Activated naive CD8-positive, alpha-beta T cell treated with anti-CD3 and anti-CD28 coated beads, Interleukin-2, amount 50 U/mL, for 24 hours (primary cell): ENCODE data around the gene GPATCH2.
"Not testable (repeated sequence)": the region's sequence is repeated elsewhere in the genome, so short reads cannot be mapped to it uniquely, and the experiment has no call there.

Experiments used
- ATAC-seq: fragments of 150-1000 bp; cut with Tn5 transposase; one replicate; pipeline ENCODE4 v1.10.0; 2021
- DNase-seq: peaks from one replicate; pipeline ENCODE4 v3.0.0; 2021
- H3K27ac Mint-ChIP-seq: one replicate; pipeline ENCODE4 v1.8.0; 2021; ENCODE audit warnings: mild to moderate bottlenecking, mixed read lengths
- H3K27me3 Mint-ChIP-seq: one replicate; pipeline ENCODE4 v1.8.0; 2021; ENCODE audit warnings: mixed read lengths
- H3K36me3 Mint-ChIP-seq: one replicate; pipeline ENCODE4 v1.8.0; 2021; ENCODE audit warnings: low read depth, mixed read lengths
- H3K4me1 Mint-ChIP-seq: one replicate; pipeline ENCODE4 v1.8.0; 2021; ENCODE audit warnings: mixed read lengths
- H3K4me3 Mint-ChIP-seq: one replicate; pipeline ENCODE4 v1.8.0; 2021; ENCODE audit warnings: mild to moderate bottlenecking, moderate library complexity, mixed read lengths
- H3K9me3 Mint-ChIP-seq: one replicate; pipeline ENCODE4 v1.8.0; 2021; ENCODE audit warnings: mixed read lengths

The GPATCH2 gene

DNA sequence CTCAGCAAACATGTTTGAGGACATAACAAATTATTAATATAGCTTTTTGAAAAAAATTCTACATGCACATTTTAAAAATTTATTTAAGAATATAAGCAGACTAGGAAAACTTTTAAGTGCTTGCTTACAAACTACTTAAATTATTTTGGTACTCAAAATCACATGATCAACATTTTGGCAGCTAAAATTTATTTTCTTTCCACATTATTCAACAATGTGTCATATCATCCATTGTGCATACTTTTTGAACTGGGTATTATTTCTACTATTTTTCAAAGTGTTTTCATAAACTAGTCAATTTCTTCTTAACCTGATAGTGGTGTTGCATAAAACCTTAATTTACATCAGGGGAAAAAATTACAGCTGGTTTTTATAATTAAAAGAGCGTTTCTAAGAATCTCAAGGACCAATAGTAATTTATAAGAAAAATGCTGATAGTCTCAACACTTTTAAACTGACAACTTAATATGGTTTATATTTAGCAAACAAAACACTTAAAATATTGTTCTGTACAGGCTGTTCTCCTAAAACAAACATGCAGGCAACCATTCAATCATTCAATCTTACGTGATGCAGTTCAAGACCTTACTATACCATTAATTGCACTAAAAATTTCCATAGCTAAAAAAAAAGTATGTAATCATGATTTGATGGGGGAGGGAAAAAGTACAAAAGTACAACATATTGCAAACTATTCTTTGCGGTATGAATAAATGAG lies 105.0 kb downstream of the GPATCH2 start:
- no peak for DNase-seq
- Mint-ChIP-seq H3K4me1 (no peaks in the 10 kb centered on the region), H3K27ac (no peak overlapping the region), H3K36me3 (peaks cover 6% of the 10 kb centered on the region), H3K4me3 (no peak overlapping the region), H3K9me3 (peaks cover 9% of the 10 kb centered on the region), H3K27me3 (no peaks in the 10 kb centered on the region)
- ATAC-seq, result no peak

DNA sequence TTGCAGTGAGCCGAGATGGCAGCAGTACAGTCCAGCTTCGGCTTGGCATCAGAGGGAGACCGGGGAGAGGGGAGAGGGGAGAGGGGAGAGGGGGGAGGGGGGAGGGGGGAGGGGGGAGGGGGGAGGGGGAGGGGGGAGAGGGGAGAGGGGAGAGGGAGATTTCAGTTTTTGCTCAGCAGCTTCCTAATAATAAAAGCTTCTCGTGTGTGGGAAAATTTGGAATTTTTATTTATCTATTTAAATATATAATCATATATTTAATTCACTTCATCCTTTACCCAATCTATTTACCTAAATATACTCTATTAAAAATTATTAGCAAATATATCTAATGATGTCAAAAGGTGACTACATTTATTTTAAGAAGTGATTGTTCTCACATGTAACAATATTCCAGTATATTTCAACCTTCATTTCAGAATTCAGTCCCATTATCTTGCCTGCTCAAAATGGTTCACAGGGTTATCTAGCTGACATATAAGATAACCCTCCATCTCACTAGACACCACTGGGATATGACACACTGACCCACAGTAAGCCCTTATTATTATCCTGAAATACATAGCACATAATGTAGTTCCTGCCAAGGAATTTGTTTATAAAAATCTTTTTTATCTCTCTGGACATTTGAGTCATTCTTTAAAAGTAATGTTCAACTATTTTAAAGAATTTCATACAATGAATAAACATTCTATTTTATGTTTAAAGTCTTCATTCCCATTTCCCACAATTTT lies 105.9 kb downstream of the GPATCH2 start:
- no peak overlapping the region for H3K4me3 Mint-ChIP-seq
- H3K27ac Mint-ChIP-seq, result no peak overlapping the region
- DNase-seq (no peak), ATAC-seq (no peak)
- no peaks in the 10 kb centered on the region for H3K27me3 Mint-ChIP-seq
- peaks cover 6% of the 10 kb centered on the region for H3K36me3 Mint-ChIP-seq
- peaks cover 5% of the 10 kb centered on the region for H3K9me3 Mint-ChIP-seq
- H3K4me1 Mint-ChIP-seq, result no peaks in the 10 kb centered on the region

DNA sequence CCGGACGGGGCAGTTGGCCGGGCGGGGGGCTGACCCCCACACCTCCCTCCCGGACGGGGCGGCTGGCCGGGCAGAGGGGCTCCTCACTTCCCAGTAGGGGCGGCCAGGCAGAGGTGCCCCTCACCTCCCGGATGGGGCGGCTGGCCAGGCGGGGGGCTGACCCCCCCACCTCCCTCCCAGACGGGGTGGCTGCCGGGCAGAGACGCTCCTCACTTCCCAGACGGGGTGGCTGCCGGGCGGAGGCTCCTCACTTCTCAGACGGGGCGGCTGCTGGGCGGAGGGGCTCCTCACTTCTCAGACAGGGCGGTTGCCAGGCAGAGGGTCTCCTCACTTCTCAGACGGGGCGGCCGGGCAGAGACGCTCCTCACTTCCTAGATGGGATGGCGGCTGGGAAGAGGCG lies 107.0 kb downstream of the GPATCH2 start:
- H3K27ac Mint-ChIP-seq, H3K27me3 Mint-ChIP-seq, H3K9me3 Mint-ChIP-seq, DNase-seq, H3K4me3 Mint-ChIP-seq, ATAC-seq, H3K4me1 Mint-ChIP-seq, H3K36me3 Mint-ChIP-seq: not testable (repeated sequence)

DNA sequence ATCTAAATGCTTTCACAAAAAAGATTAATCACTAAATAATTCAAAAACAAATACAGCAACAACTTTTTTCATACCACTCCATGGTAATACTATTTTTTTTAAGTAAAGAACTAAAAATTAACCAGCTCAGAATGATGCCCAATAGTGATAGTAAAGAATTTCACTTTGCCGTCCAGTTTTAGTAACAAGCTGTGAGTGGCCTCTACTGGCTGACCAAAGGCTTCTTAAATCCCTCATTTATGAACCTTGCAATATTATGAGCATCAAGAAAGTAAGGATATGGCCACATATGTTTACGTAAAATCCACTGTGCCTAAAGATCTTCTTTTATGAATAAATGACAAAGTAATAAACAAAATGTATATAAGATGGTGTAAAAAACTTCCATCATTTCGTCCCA lies 108.6 kb downstream of the GPATCH2 start:
- Mint-ChIP-seq H3K27me3 (no peaks in the 10 kb centered on the region), H3K4me1 (no peaks in the 10 kb centered on the region), H3K36me3 (no peaks in the 10 kb centered on the region), H3K27ac (no peak overlapping the region), H3K9me3 (no peaks in the 10 kb centered on the region), H3K4me3 (no peak overlapping the region)
- ATAC-seq, result no peak
- DNase-seq, result no peak

DNA sequence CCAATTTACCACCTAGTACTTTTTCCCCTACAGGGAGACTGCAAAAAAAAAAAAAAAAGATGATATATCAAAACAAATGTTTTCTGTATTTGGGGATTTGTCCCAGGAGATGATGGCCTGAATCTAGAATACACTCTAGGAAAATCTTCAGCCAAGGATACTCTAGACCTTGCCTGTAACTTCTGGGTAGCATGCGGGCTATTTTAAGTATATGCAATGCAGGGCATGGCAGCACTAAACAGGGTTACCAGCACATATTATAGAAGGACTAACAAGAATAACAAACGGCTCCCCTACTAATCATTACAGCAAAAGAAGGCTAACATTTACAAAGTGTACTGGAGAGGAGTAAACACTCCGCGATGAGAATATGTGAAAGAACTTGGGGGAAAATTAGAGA lies 109.6 kb downstream of the GPATCH2 start:
- H3K4me3 Mint-ChIP-seq, result no peak overlapping the region
- H3K9me3 Mint-ChIP-seq, result no peaks in the 10 kb centered on the region
- no peaks in the 10 kb centered on the region for H3K36me3 Mint-ChIP-seq

GRCh38 chr1:217506878-217507277 lies 124.0 kb downstream of the GPATCH2 start:
- no peaks in the 10 kb centered on the region for H3K9me3 Mint-ChIP-seq
- peaks cover 9% of the 10 kb centered on the region for H3K36me3 Mint-ChIP-seq
- ATAC-seq, result no peak
- H3K27ac Mint-ChIP-seq, result no peak overlapping the region
- H3K4me1 Mint-ChIP-seq, result no peaks in the 10 kb centered on the region
- H3K4me3 Mint-ChIP-seq, result no peak overlapping the region
- no peak for DNase-seq
- H3K27me3 Mint-ChIP-seq, result no peaks in the 10 kb centered on the region

More for the DNA sequence above, 109.6 kb downstream of the GPATCH2 start:
- ATAC-seq (no peak), DNase-seq (no peak)
- no peaks in the 10 kb centered on the region for H3K27me3 Mint-ChIP-seq
- H3K27ac Mint-ChIP-seq, result no peak overlapping the region
- no peaks in the 10 kb centered on the region for H3K4me1 Mint-ChIP-seq

DNA sequence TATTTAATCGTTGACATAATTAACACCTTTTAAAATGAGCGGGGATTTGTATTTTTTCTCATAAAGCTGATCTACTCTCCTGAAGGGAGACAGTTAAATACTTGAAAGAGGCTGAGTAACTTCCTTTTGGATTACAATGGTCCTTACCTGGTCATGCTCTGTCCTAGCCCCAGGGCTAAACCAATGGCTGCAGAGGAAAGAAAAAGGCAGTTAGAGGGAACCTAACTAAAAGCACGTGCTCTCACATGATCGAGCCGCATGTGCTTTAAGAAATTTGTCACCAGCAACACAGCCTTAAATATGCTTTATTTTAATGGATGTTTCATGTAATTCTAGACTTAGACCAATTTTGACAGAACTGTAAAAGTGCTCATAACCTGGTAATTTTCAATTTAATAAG lies 132.7 kb downstream of the GPATCH2 start:
- Mint-ChIP-seq H3K36me3 (peaks cover 14% of the 10 kb centered on the region), H3K4me1 (peaks cover 7% of the 10 kb centered on the region), H3K9me3 (no peaks in the 10 kb centered on the region), H3K27me3 (no peaks in the 10 kb centered on the region), H3K4me3 (no peak overlapping the region), H3K27ac (no peak overlapping the region)
- ATAC-seq (no peak), DNase-seq (no peak)

DNA sequence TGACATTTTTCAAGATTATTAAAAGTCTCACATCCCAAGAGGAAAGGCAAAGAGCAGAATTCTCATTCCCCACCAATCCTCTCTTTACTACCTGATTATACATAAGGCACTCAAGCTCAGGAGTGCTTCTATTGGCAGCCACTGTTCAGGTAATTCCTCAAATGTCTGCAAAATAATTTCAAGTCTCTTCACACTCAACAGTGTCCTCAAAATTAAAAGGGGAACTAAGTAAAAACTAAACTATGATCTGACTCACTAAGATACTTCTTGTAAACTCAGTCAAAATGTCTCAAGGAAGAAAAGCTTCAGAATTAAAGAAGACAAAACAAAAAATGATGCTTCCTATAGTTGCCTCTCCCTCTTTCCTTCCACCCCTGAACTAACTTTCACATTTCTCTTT lies 135.6 kb downstream of the GPATCH2 start:
- Mint-ChIP-seq H3K4me1 (peaks cover 3% of the 10 kb centered on the region), H3K4me3 (no peak overlapping the region), H3K27ac (no peak overlapping the region), H3K27me3 (no peaks in the 10 kb centered on the region), H3K36me3 (peaks cover 21% of the 10 kb centered on the region), H3K9me3 (no peaks in the 10 kb centered on the region)
- no peak for ATAC-seq
- no peak for DNase-seq

DNA sequence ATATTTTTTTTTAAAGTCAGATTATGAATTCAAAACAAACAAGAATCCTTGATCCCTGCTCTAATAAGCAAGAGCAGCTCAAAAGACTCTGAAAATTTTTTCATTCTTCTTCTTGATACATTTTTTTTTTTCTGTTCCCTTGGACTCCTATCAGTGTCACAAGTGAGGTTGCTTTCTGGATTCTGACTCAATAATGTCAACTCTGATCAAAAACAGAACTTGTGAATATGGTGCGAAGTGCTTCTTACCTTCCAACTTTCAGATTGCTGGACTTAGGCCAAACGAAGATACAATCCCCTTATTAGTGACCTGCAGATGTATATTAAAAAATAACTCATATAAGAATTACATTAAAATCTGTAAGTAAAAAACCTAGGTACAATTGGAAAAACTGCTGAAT lies 136.1 kb downstream of the GPATCH2 start:
- Mint-ChIP-seq H3K27ac (no peak overlapping the region), H3K4me1 (peaks cover 3% of the 10 kb centered on the region), H3K9me3 (no peaks in the 10 kb centered on the region), H3K27me3 (no peaks in the 10 kb centered on the region), H3K36me3 (peaks cover 21% of the 10 kb centered on the region), H3K4me3 (no peak overlapping the region)
- DNase-seq, result no peak
- ATAC-seq, result no peak

DNA sequence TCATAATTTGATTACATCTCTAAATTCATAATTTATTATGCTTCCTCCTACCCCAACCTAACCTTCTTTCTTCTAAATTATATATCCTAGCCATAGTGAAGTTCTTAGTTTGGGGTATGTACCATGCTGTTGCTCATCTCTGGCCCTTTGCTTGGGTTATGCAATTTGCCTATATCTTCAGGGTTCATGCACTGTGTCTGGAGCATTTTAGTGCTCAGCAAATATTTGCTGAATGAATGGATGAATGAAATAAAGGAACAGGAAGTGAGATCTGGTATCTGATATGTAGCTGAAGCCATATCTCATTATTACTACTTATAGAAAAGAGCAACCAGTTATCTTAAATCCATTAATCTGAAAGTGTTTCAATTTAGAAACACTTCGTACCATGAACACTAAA lies 137.6 kb downstream of the GPATCH2 start:
- H3K27ac Mint-ChIP-seq, result no peak overlapping the region
- H3K4me3 Mint-ChIP-seq, result no peak overlapping the region
- no peaks in the 10 kb centered on the region for H3K27me3 Mint-ChIP-seq
- H3K4me1 Mint-ChIP-seq, result peaks cover 3% of the 10 kb centered on the region
- ATAC-seq (no peak), DNase-seq (no peak)
- H3K9me3 Mint-ChIP-seq, result no peaks in the 10 kb centered on the region
- H3K36me3 Mint-ChIP-seq, result peaks cover 22% of the 10 kb centered on the region

GRCh38 chr1:217484871-217485270 lies 146.0 kb downstream of the GPATCH2 start:
- no peak for ATAC-seq
- H3K27me3 Mint-ChIP-seq, result no peaks in the 10 kb centered on the region
- peaks cover 27% of the 10 kb centered on the region for H3K4me1 Mint-ChIP-seq

DNA sequence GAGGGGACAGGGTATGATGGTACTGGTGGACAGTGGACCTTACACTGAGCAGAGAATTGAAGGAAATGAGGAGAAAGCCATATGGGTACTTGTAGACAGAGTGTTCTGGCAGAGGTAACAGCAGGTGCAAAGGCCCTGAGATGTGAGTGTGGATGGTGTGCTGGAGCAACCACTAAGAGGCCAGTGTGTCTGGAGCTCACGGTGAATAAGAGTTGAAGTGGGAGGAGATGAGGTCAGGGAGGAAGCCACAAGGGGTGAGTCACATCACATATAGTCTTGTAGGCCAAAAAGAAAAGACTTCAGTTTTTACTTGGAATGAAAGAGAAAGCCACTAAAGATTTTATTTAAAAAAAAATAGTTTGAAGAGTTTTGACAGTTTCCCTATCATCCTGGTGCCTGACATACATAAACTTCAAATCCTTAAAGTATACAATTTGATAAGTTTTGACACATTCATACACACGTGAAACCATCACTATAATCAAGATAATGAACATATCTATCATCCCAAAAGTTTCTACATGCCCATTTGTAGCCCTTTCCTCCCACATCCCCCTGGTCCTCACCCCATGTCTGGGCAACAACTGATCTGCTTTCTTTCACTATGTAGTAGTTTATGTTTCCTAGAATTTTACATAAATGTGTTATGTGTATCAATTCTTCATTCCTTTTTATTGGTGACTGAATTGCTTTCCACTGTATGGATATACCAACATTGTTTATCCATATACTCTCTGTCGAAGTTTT lies 148.4 kb downstream of the GPATCH2 start:
- peaks cover 27% of the 10 kb centered on the region for H3K4me1 Mint-ChIP-seq
- peak overlapping the region; percentile 36 for H3K4me3 Mint-ChIP-seq
- no peaks in the 10 kb centered on the region for H3K27me3 Mint-ChIP-seq
- H3K9me3 Mint-ChIP-seq, result peaks cover 18% of the 10 kb centered on the region
- peak overlapping the region; percentile 82 for H3K27ac Mint-ChIP-seq
- peaks cover 16% of the 10 kb centered on the region for H3K36me3 Mint-ChIP-seq
- ATAC-seq (peak; percentile 99), DNase-seq (peak; percentile 62)

More at GRCh38 chr1:217484871-217485270, 146.0 kb downstream of the GPATCH2 start:
- Mint-ChIP-seq H3K4me3 (no peak overlapping the region), H3K36me3 (peaks cover 16% of the 10 kb centered on the region), H3K27ac (no peak overlapping the region), H3K9me3 (peaks cover 11% of the 10 kb centered on the region)
- no peak for DNase-seq

DNA sequence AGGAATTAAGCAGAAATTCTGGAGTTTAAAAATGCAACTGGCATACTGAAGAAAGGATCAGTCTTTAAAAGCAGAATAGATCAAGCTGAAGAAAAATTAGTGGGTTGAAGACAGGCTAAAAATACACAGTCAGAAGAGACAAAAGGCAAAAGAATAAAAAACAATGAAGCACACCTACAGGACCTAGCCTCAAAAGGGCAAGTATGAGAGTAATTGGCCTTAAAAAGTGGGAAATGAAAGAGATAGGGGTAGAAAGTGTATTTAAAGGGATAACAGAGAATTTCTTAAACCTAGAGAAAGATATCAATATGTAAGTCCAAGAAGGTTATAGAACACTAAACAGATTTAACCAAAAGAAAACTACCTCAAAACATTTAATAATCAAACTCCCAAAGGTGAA lies 152.4 kb downstream of the GPATCH2 start:
- peaks cover 14% of the 10 kb centered on the region for H3K36me3 Mint-ChIP-seq
- H3K4me3 Mint-ChIP-seq, result no peak overlapping the region
- no peak overlapping the region for H3K27ac Mint-ChIP-seq
- no peak for ATAC-seq
- DNase-seq, result no peak
- peaks cover 19% of the 10 kb centered on the region for H3K4me1 Mint-ChIP-seq
- H3K27me3 Mint-ChIP-seq, result no peaks in the 10 kb centered on the region
- peaks cover 18% of the 10 kb centered on the region for H3K9me3 Mint-ChIP-seq

DNA sequence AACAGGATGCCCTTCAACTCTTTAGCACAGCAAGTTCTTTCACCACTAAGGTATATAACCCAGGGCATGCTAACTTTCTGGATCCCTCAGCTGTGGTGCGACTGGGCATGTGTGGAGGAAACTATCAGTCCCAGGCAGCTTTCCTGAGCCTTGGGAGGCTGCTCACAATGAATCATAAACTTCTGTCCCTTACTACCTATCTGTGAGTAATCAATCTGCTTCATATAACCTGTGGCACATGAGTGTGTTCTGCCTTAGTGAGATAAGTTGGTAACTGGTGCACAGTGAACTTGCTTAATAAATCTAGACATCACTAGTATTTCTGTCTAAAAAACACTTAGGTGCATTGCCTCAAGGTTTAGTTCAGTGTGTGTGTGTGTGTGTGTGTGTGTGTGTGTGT lies 158.0 kb downstream of the GPATCH2 start:
- no peak for ATAC-seq
- no peak overlapping the region for H3K27ac Mint-ChIP-seq
- H3K27me3 Mint-ChIP-seq, result no peaks in the 10 kb centered on the region
- H3K4me1 Mint-ChIP-seq, result peaks cover 2% of the 10 kb centered on the region
- H3K36me3 Mint-ChIP-seq, result no peaks in the 10 kb centered on the region
- DNase-seq, result no peak
- peaks cover 2% of the 10 kb centered on the region for H3K9me3 Mint-ChIP-seq
- H3K4me3 Mint-ChIP-seq, result no peak overlapping the region

- no peak for DNase-seq
- Mint-ChIP-seq H3K4me3 (no peak overlapping the region), H3K9me3 (peaks cover 4% of the 10 kb centered on the region), H3K27me3 (no peaks in the 10 kb centered on the region), H3K27ac (no peak overlapping the region), H3K4me1 (peaks cover under 1% of the 10 kb centered on the region), H3K36me3 (no peaks in the 10 kb centered on the region)
- no peak for ATAC-seq
Observed at GRCh38 chr1:217471403-217471802, 159.5 kb downstream of the GPATCH2 start.
